HL-60 (cell line): ENCODE measurements around the gene CFAP206.

Source experiments
- DNase-seq, 2 experiments: peaks; one replicate each; pipeline ENCODE4 v3.0.0-alpha.2; 2010 to 2020; ENCODE audit warnings: low read depth in 1 of 2, low spot score in 1 of 2
- H3K27ac ChIP-seq: fragments of 250-450 bp; sonication (Bioruptor Pico); replicated peaks from 2 replicates; pipeline ENCODE4 v1.5.1; 2020; ENCODE audit warnings: mild to moderate bottlenecking, moderate library complexity
- H3K27me3 ChIP-seq: fragments of 250-450 bp; sonication (Bioruptor Pico); 2 replicates; pipeline ENCODE4 v1.5.1; 2021; ENCODE audit warnings: mild to moderate bottlenecking, moderate library complexity; ENCODE audit not compliant: insufficient read depth, poor library complexity, severe bottlenecking
- H3K4me3 ChIP-seq: replicated peaks from 2 replicates; pipeline ENCODE4 v1.5.1; 2011; ENCODE audit warnings: mild to moderate bottlenecking, control low read depth, low read length; ENCODE audit not compliant: insufficient read depth
- CTCF ChIP-seq: IDR thresholded peaks from one replicate; pipeline ENCODE4 v1.5.1; 2011; ENCODE audit warnings: low read length, control low read depth, inconsistent platforms; ENCODE audit not compliant: insufficient read depth
- GABPA ChIP-seq: IDR thresholded peaks from 2 replicates; pipeline ENCODE4 v1.6.1; 2012; ENCODE audit warnings: low read depth
- POLR2AphosphoS5 ChIP-seq: IDR thresholded peaks from 2 replicates; pipeline ENCODE4 v1.6.1; 2012; ENCODE audit warnings: low read depth
- SPI1 ChIP-seq: IDR thresholded peaks from 2 replicates; pipeline ENCODE4 v1.6.1; 2012; ENCODE audit warnings: low read depth, mild to moderate bottlenecking, borderline replicate concordance
- TF ChIP-seq, protein P1 (sequence below): IDR thresholded peaks from 2 replicates; pipeline ENCODE4 v1.6.1; 2012; ENCODE audit warnings: low read depth; ENCODE audit not compliant: insufficient replicate concordance

CFAP206 gene

GRCh38 chr6:87426789-87427188, 19.0 kb downstream of the CFAP206 start:
- DNase-seq = no peak
- H3K4me3 ChIP-seq = no peak overlapping the region
- no peaks in the 10 kb centered on the region for H3K27me3 ChIP-seq
- TF ChIP-seq SPI1 = no peak
- TF ChIP-seq, protein P1, sequence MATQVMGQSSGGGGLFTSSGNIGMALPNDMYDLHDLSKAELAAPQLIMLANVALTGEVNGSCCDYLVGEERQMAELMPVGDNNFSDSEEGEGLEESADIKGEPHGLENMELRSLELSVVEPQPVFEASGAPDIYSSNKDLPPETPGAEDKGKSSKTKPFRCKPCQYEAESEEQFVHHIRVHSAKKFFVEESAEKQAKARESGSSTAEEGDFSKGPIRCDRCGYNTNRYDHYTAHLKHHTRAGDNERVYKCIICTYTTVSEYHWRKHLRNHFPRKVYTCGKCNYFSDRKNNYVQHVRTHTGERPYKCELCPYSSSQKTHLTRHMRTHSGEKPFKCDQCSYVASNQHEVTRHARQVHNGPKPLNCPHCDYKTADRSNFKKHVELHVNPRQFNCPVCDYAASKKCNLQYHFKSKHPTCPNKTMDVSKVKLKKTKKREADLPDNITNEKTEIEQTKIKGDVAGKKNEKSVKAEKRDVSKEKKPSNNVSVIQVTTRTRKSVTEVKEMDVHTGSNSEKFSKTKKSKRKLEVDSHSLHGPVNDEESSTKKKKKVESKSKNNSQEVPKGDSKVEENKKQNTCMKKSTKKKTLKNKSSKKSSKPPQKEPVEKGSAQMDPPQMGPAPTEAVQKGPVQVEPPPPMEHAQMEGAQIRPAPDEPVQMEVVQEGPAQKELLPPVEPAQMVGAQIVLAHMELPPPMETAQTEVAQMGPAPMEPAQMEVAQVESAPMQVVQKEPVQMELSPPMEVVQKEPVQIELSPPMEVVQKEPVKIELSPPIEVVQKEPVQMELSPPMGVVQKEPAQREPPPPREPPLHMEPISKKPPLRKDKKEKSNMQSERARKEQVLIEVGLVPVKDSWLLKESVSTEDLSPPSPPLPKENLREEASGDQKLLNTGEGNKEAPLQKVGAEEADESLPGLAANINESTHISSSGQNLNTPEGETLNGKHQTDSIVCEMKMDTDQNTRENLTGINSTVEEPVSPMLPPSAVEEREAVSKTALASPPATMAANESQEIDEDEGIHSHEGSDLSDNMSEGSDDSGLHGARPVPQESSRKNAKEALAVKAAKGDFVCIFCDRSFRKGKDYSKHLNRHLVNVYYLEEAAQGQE = no peak
- TF ChIP-seq CTCF = no peak
- no peak for TF ChIP-seq GABPA
- no peak for TF ChIP-seq POLR2AphosphoS5
- no peak overlapping the region for H3K27ac ChIP-seq

- Histone ChIP-seq H3K27ac (no peak overlapping the region), H3K27me3 (no peaks in the 10 kb centered on the region), H3K4me3 (no peak overlapping the region)
- no peak for DNase-seq
- no peak for TF ChIP-seq SPI1
- no peak for TF ChIP-seq POLR2AphosphoS5
- TF ChIP-seq CTCF = no peak
- TF ChIP-seq, protein P1 = no peak
- TF ChIP-seq GABPA = no peak
These were observed 22.7 kb downstream of the CFAP206 start for GRCh38 chr6:87430499-87430898.

DNA sequence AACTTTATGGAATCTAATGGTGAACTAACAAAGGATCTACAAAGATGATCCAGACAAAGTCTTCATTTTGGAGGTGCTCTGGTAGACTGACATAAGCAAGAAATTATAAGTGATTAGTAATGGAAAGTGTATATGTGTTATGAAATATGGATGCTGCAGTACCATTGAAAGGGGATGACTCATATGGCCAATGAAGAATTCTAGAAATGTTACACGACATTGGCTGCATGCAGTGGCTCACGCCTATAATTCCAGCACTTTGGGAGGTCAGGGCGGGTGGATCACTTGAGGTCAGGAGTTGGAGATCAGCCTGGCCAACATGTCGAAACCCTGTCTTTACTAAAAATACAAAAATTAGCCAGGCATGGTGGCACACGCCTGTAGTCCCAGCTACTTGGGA, 23.5 kb downstream of the CFAP206 start:
- TF ChIP-seq CTCF (no peak), SPI1 (no peak), POLR2AphosphoS5 (no peak), GABPA (no peak)
- TF ChIP-seq, protein P1 = no peak
- no peaks in the 10 kb centered on the region for H3K27me3 ChIP-seq
- H3K27ac ChIP-seq = no peak overlapping the region
- no peak for DNase-seq
- no peak overlapping the region for H3K4me3 ChIP-seq
